Stimulated activated CD8-positive, alpha-beta memory T cell treated with anti-CD3 and anti-CD28 coated beads, Interleukin-7, amount 100 ng/mL, for 4 hours (primary cell): ENCODE measurements around the gene LINGO3.

Experiments
- DNase-seq, 2 donors: peaks; one replicate each; pipeline ENCODE4 v3.0.0-alpha.2; 2020; ENCODE audit warnings: low read depth in 2 of 2

Gene LINGO3

DNA sequence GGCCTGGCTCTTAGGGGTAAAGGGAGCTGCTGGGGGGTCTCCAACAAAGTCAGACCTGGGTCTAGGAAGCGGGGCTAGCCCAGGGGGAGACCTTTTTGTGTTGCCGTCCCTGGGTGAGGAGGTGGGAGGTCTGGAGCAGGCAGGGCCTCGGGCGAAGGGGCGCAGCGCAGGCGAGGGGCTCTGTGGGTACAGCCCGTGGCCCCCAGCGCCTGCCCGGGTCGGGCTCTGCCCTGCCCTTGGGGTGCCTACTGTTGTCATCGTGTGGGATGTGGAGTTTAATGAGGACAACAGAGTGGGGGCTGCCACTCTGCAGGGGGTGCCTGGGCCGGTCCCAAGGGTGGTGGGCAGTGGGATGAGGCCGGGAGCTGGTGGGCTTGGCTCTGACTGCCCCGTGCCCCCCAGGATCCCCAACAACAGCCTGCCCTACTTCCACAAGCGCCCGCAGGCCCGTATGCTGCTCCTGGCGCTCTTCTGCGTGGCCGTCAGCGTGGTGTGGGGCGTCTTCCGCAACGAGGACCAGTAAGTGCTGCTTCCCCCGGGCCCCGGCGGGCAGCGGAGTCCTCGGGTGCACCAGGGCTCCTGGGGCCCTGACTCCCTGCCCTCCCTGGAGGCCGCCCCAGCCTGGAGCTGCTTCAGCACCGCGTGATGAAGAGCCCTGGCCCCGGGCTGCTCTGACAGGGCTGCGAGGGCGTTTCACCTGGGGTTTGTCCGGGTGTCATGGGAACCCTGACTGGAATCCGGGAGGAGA lies 32.7 kb upstream of the LINGO3 start:
- DNase-seq, result no peak

DNA sequence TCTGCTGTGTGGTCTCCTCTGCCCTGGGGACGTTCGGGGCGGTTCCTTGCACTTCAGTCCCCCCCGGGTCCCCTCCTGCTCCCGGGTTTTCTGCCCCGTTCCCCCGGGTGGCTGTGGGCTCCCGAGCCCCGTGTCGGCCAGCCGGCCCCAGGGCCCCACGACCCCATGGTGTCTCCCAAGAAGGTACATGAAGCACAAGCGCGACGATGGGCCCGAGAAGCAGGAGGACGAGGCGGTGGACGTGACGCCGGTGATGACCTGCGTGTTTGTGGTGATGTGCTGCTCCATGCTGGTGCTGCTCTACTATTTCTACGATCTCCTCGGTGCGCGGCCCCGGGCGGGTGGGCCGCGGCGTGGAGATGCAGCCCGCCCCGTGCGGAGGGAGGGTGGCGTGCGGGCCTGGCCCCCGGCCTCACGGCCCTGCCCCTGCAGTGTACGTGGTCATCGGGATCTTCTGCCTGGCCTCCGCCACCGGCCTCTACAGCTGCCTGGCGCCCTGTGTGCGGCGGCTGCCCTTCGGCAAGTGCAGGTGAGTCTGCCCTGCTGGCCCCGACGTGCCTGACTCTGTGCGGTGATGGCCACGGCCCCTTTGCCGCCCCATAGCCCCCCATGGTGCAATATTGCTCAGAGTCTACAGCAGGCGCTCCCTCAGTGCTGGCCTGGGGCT lies 31.8 kb upstream of the LINGO3 start:
- DNase-seq, result no peak

DNA sequence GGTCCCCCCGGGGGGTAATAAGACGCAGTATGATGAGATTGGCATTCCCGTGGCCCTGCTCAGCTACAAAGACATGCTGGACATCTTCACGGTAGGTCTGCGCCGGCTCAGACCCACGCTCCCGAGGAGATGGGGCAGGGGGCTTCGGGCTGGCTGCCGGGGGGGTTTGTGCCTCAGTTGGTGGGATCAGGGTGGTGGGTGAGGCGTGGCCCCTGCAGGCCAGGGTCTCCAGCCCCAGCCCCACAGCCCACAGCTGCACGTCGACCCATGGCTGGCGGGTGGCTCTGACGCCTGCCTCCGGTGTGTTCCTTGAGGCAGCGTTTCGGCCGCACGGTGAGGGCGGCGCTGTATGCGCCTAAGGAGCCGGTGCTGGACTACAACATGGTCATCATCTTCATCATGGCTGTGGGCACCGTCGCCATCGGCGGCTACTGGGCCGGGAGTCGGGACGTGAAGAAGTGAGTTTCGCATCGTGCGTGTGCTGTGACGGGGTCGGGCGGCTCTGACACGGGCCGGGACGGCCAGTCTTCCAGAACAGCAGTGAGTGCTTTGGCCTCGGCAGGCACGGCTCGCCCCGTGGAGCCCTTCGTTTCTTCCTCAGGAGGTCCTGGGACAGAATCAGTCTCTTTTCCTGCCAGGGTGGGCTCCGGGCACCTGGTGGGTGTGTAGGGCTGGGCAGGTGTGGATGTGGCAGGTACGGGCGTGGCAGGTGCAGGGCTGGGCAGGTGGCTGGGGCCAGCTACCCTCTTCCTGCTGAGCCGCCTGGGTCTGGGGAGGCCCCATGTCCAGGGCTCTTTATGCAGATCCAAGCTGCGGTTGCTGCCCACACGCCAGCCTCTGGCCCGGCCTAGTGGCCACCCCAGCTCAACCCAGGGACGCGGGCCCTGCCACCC lies 31.0 kb upstream of the LINGO3 start:
- no peak for DNase-seq

DNA sequence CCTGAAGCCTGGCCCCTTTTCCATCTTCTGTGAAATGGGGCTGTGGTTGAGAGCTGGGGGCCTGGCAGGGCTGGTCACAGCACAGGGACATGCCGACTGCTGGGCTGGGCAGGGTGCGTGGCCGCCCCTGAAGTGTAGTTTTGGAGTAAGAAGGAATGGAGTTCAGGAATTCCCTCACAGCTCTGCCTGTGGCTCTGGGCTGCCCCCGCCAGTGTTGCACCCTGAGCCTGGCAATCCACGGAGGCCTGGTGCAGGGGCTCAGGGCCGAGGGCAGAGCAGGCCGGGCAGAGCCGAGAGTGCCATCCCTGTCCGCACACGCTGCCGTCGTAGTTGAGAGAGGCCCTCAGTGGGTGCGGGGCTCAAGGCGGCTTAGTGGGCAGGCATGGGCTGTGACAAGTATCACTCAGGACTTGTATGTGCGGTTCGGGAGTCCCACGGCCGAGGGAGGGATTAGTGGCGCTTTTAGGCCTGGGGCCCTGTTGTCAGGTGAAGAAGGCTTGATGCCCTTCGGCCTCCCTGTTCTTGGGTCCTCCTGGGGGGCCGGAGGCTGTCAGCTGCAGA lies 30.2 kb upstream of the LINGO3 start:
- no peak for DNase-seq

DNA sequence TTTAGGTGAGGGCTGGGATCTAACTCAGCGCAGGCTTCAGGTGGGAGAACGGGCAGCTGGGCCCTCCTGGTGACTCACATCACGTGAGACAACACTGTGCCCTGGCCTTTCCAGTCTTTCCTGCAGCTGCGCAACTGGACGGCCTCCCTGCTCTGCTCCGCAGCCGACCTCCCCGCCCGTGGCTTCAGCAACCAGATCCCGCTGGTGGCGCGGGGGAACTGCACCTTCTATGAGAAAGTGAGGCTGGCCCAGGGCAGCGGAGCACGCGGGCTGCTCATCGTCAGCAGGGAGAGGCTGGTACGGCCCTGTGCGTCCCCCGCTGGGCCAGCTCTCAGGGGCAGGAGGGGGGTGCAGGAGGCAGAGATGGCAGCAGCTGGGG lies 29.4 kb upstream of the LINGO3 start:
- no peak for DNase-seq

DNA sequence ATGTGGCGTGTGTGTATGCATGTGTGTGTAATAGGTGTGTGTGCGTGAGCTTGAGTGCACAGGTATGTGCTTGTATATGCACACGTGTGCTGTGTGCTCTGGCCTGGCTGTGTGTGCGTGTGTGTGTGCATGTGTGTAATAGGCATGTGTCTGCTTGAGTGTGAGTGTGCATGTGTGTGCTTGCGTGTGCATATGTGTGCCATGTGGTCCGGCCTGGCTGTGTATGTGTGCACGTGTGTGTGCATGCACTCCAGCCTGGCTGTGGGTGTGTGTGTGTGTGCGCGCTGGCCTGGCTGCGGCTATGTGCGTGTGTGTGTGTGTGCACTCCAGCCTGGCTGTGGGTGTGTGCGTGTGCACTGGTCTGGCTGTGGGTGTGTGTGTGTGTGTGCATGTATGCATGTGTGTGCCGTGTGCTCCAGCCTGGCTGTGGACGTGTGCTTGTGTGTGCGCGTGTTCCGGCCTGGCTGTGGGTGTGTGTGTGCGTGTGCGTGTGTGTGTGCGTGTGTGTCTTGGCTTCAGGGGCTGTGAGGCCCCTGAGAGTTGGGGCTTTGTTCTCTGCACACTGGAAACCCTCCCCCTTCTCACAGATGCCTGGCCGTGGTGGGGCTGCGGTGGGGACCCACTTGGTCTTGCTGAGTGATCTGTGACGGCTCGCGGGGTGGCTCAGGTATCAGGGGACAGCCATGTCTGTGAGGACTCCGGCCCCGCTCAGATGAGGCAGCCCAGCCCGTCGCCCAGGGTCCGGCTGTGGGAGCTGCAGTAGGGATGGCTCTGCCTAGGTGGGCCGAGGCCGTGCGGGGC lies 28.8 kb upstream of the LINGO3 start:
- DNase-seq, result no peak

DNA sequence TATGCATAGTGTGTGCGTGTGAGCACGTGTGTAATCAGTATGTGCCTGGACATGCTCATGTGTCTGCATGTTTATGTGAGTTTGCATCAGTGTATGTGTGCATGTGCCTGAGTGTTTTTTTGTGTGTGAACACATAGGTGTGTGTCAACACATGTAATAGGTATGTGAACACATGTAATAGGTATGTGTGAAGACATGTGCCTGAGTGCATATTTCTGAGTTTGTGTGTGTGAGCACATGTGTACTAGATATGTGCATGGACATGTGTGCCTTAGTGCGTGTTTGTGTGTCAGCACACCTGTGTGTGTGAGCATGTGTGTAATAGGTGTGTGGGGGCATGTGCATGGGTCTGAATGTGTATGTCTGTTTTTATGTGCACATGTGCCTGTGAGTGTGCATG lies 27.9 kb upstream of the LINGO3 start:
- DNase-seq, result no peak

DNA sequence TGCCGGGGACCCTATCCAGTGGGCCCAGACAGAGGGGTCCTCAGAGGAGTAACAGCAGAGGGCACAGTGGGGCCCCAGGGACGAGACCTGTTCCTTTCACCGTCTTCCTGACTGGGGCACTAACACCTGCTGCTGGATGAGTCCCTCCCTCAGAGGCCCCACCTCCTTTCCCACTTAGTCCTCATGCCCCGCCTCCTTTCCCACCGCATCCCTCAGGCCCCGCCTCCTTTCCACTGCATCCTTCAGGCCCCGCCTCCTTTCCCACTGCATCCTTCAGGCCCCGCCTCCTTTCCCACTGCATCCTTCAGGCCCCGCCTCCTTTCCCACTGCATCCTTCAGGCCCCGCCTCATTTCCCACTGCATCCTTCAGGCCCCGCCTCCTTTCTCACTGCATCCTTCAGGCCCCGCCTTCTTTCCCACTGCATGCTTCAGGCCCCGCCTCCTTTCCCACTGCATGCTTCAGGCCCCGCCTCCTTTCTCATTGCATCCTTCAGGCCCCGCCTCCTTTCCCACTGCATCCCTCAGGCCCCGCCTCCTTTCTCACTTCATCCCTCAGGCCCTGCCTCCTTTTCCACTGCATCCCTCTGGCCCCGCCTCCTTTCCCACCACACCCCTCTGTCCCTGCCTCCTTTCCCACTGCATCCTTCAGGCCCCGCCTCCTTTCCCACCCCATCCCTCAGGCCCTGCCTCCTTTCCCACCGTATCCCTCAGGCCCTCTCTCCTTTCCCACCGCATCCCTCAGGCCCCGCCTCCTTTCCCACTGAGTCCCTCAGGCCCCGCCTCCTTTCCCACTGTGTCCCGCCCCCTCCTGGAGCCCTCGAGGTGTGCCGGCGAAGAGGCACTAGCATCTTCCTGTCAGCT lies 27.3 kb upstream of the LINGO3 start:
- no peak for DNase-seq

DNA sequence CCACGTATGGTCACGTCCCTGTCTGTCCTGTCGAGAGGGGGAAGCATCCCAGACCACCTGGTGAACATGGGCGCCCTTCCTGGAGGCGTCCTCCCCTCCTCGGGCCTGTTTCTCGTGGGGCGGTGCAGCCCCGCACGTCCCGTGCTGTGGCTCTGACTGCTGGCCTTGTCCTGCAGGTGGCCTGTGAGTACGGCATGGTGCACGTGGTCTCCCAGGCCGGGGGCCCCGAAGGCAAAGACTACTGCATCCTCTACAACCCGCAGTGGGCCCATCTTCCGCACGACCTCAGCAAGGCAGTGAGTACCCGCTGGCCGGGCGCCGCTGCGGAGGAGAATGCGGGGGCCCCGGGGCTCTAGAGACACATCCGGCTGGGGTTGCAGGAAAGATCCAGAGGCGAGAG lies 26.5 kb upstream of the LINGO3 start:
- DNase-seq, result no peak

DNA sequence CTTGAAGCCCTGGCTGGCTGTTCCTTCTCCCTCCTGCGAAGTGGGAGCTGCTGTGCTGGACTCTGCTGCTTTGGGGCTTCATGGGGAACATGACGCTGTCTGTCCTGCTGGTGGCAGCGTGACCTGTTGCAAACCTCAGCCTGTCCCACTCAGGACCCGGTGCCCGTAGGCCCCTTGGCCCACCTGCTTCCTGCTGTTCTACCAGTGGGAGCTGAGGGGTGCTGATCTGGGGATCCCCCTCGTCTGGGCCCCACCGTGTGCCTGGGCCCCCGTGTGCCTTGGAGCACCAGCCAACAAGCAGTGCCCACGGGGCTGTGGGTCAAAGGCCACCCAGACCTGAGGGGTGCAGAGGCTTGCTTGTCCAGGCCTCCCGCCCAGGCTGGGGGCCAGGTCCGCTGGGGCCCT lies 25.9 kb upstream of the LINGO3 start:
- no peak for DNase-seq

DNA sequence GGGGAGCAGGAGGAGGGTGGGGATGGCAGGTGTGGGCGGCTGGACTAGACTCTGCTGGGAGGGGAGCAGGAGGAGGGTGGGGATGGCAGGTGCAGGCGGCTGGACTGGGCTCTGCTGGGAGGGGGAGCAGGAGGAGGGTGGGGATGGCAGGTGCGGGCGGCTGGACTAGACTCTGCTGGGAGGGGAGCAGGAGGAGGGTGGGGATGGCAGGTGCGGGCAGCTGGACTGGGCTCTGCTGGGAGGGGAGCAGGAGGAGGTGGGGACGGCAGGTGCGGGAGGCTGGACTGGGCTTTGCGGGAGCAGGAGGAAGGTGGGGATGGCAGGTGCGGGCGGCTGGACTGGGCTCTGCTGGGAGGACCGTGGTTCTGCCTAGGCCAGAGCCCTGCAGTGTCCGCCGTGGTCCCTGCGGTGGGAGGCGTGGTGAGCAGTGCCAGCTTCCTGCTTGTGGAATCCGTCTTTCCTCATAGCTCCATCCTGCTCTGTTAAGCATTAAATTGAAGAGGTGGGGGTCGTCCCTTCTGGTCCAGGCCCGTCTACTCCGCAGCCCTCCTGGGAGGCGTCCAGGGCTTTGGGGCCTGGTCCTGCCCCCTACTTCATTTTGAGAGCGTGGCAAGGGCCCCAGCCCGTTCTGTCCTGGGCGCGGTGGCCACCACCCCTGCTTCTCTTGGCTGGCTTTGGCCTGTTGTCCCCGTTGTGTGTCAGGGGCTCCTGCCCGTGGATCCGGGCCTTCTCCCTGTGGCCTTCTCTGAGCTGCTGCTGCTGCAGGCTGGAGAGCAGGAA lies 25.3 kb upstream of the LINGO3 start:
- no peak for DNase-seq

DNA sequence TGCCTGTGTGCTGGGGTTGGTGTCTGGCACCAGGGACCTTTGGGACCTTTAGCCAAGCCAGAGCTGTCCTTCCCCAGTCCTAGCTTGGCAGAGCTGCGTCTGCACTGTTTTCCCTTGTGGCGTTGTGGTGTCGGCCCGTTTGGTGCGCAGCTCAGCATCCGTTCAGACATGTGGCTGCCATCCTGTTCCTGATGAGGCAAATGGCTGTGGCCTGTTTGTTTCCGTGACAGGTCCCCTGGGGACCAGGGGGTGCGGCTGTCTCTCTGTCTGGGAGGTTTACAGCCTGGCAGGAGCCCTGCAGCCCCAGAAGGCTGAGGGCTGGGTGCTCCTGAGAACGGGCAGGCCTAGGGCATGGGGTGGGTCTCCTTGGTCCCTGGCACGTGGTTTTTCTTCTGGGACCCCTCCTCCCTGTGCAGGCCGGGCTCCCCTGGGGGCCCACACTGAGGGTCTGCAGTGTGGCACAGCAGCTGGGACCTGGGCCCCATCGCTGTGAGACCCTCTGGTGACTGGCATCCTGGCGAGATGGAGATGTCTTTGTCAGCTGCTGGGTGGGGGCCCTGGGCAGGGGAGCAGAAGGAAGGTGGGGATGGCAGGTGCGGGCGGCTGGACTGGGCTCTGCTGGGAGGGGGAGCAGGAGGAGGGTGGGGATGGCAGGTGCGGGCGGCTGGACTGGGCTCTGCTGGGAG lies 24.5 kb upstream of the LINGO3 start:
- no peak for DNase-seq

DNA sequence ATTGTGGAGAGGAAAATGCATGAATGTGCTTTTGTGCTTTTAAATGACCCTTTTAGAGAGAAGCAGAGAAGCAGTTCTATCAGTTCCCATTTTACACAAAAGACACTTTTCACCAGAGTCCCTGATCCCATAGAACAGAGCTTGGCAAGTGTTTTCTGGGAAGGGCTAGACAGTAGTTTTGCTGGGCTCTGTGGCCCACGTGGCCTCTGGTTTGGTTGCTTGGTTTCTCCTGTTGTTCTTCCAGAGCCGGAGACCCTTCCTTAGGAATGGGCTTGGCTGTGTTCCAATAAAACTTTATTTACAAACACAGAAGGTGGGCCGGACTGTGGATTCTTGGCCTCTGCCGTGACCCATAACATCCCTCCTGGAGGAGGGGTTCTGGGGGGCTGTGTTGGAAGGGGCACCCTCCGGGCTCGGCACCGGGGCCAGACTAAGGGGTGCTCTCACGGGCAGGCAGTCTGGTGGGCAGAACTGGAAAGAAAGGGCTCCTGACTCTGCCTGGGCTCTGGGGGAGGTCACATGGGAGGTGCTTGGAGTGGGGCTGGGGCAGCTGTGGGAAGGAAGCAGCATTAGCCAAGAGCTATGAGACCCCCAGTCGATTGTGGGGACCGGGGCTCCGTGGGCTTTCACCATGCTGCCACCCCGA lies 23.8 kb upstream of the LINGO3 start:
- DNase-seq, result no peak

DNA sequence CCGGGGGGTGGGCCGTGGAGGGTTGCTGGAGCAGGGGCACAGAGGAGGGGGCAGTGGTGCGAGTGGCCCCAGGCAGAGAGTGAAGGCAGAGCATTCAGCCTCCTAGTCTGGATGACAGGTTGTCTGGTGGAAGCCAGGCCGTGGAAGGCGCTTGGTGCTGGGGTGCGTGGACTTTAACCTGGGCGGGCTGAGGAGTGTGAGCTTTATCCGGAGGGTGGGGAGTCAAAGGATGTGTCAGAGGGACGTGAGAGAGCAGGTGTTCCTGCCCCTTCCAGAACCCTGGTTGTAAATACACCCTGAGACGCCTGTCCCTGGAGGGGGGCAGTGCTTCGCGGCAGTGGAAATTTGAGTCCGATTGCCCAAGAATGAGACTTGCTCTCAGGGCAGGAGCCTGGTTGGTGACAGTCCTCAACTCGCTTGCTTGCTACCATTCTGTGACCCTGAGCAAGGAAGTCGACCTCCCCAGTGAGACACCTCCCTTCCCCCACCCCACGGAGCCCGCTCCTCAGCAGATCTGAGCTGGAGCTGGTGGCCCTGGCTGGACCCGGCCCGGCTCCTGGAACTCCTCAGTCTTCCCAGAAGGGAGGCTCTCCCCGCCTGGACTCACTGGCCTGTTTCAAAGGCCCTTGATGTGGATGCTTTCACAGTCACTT lies 22.8 kb upstream of the LINGO3 start:
- no peak for DNase-seq

DNA sequence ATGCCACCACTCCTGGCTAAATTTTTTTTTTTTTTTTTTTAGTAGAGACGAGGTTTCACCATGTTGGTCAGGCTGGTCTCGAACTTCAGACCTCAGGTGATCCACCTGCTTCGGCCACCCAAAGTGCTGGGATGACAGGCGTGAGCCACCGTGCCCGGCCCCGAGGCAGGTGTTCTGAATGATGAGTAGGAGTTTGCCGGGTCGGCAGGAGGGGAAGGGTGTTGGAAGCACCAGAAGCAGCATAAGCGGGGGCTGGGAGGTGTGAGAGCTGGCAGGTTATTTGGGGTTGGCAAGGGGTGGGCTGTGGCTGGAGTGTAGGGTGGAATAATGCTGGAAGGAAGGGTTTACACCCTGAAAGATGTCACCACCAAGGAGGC lies 22.3 kb upstream of the LINGO3 start:
- no peak for DNase-seq

DNA sequence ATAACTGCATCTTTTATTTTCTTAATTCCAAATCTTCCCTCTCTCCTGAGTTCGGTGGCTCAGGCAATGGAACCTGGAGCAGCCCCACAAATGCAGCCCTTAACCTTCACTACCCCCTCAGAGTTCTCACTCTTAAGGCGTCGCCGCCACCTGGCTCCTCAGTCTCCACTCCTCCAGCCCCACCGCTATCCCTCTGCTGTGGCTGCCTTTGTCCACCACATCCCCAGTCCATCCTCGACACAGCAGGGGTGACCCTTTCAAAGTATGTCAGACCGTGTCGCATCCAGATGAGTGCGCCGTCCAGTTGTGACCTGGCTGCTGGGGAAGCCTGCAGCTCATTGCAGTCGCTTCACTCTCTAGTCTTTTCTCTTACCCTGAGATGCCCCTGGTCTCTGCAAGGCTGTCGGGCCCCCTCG lies 21.6 kb upstream of the LINGO3 start:
- no peak for DNase-seq

DNA sequence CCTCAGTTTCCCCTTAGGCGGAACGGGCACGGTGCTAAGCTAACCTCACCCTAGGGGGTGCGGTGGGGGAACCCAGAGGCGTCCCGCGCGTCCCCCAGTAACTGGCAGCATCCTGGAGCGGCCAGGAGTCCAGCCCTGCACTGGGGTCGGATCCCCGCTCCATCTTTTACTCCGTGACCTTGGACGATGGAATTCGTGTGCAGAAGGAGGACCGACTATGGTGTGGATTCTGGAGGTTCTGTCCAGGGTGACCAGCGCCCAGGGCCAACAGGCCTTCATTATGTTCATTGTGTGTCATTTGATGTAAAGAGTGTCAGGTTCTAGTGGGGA lies 21.2 kb upstream of the LINGO3 start:
- DNase-seq, result no peak

DNA sequence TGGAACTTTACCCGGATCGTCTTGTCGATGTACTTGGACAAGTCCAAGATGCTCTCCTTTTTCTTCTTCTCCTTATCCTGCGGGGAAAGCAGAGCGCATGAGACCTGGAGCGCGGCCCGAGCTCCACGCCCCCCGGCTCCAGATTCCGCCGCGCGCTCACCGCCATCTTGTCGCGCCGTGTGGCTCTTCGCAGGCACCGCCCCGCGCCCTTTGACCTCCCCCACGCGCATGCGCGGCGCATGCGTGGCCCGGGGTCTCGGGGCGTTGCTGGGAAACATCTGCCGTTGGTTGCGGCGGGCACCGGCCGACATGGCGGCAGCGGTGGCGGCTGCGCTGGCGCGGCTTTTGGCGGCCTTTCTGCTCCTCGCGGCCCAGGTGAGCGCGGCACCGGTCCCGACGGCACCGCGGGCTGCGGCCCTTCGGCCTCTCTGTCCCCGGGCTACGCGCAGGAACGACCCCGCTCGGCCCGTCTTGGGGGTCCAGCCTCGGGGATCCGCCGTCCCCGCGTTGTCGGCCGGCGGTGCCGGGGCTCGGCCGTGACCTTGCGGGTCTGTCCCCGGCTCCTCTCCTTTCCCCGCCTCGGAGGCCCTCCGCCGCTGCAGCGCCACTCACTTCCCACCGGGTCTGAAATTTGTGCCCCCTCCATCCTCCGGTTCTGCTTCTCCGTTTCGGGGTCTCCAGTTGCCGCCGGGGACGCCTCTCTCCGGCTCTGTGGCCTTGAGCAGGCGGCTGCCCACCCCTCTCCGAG lies 20.6 kb upstream of the LINGO3 start, which contains the start of the genes LSM7 and SPPL2B:
LSM7 (minus strand) TSS at position 186 of the 748 bp plus-strand sequence; CDS start at position 166, 20 bp downstream.
SPPL2B (plus strand) TSS at position 284 of the 748 bp plus-strand sequence; CDS start at position 310, 26 bp downstream.
- DNase-seq, result peak; percentile 81 to 90
